ENCODE results near the gene ACYP1. TPM values are rescaled to one million over a fixed set of nuclear protein-coding genes. Genes with fewer than 3 reads are reported as not detected.

The ACYP1 gene
- total and polyA plus RNA-seq, 2 of the 13 experiments (the other 11 are each of a cell fraction or from before 2014, with no cell fraction given): 9.7 to 22.4 TPM

DNA sequence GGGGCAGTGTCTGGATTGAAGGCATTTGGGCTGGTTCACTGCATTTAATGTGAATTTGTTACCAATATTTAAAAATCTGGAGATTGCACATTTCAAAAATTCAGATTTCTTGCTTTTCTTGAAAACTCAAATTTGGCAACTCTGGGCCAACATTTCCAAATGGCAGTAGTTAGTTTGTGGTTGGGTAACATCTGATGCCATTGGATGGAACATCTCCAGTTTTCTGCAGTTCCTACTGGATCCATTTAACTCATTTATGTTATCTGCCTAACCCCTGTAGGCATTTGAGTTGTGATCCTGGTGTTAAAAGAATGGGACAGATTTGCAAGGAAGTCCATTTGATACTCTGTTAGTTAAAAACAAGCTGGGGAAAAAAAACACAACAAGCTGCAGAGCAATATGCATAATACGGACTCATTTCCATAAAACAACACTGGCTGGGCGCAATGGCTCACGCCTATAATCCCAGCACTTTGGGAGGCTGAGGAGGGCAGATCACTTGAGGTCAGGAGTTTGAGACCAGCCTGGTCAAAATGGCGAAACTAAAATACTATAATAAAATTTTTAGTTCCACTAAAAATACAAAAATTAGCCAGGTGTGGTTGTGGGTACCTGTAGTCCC is 53.2 kb downstream of the ACYP1 start (continued):
- TF ChIP-seq, protein P1, sequence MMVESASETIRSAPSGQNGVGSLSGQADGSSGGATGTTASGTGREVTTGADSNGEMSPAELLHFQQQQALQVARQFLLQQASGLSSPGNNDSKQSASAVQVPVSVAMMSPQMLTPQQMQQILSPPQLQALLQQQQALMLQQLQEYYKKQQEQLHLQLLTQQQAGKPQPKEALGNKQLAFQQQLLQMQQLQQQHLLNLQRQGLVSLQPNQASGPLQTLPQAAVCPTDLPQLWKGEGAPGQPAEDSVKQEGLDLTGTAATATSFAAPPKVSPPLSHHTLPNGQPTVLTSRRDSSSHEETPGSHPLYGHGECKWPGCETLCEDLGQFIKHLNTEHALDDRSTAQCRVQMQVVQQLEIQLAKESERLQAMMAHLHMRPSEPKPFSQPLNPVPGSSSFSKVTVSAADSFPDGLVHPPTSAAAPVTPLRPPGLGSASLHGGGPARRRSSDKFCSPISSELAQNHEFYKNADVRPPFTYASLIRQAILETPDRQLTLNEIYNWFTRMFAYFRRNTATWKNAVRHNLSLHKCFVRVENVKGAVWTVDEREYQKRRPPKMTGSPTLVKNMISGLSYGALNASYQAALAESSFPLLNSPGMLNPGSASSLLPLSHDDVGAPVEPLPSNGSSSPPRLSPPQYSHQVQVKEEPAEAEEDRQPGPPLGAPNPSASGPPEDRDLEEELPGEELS (CRISPR knock-in tag; IDR thresholded peaks at IDR 0.05): no peak
- TF ChIP-seq, protein P2, sequence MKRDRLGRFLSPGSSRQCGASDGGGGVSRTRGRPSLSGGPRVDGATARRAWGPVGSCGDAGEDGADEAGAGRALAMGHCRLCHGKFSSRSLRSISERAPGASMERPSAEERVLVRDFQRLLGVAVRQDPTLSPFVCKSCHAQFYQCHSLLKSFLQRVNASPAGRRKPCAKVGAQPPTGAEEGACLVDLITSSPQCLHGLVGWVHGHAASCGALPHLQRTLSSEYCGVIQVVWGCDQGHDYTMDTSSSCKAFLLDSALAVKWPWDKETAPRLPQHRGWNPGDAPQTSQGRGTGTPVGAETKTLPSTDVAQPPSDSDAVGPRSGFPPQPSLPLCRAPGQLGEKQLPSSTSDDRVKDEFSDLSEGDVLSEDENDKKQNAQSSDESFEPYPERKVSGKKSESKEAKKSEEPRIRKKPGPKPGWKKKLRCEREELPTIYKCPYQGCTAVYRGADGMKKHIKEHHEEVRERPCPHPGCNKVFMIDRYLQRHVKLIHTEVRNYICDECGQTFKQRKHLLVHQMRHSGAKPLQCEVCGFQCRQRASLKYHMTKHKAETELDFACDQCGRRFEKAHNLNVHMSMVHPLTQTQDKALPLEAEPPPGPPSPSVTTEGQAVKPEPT (CRISPR knock-in tag; IDR thresholded peaks at IDR 0.05; ENCODE audit: low read depth): no peak

DNA sequence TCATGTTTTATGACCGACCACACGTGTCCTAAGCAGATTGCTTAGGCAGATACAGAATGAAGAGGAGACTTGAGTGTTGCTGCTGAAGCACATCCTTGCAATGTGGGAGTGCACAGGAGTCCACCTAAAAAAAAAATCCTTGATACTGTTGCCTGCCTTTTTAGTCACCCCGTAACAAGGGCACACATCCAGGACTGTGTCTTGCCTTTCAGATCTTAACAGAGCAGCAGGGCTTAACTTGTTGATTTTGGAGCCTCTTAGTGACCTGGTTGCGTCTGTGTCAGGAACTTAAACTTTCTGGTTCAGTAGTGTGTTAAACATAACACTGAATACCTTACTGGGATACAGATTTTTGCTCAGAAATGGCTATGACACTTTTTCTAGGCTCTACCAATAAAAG is 54.6 kb downstream of the ACYP1 start:
- Histone ChIP-seq H3K9me3 (ENCODE audit: low read length) (no peaks in the 10 kb centered on the region), H3K4me3 (replicated peaks in 1 of 3; ENCODE audit: insufficient read depth in 1 of 3, low read depth in 2 of 3, low read length in 3 of 3) (no peak overlapping the region), H3K9ac (ENCODE audit: insufficient read depth, low read depth, low read length) (no peak overlapping the region), H3K4me2 (ENCODE audit: low read depth, low read length) (no peak overlapping the region), H4K20me1 (ENCODE audit: insufficient read depth, low read length) (no peaks in the 10 kb centered on the region), H3K79me2 (ENCODE audit: insufficient read depth, low read length) (peaks cover under 1% of the 10 kb centered on the region), H3K27me3 (ENCODE audit: control insufficient read depth in 1 of 2, insufficient read depth in 2 of 2, low read length in 2 of 2) (no peaks in the 10 kb centered on the region), H2AFZ (ENCODE audit: low read length) (no peak overlapping the region), H3K4me1 (ENCODE audit: insufficient read depth, low read length) (peaks cover 3% of the 10 kb centered on the region), H3K27ac (ENCODE audit: extremely low read length, insufficient read depth, low read length) (no peak overlapping the region), H3K36me3 (replicated peaks in 1 of 2; ENCODE audit: control insufficient read depth in 1 of 2, insufficient read depth in 2 of 2, low read length in 2 of 2) (peaks cover 9 to 53% of the 10 kb centered on the region in 2 experiments; a peak in 4 of 5 replicates)
- intact Hi-C loops (cut with micrococcal nuclease; ENCODE audit: unreplicated experiment) (loop anchor here (10.0 kb wide), 1 partner anchor 56 kb away; the partner anchor contains the start of genes ACYP1 and ZC2HC1C), in situ Hi-C loops (cut with HindIII; ENCODE audit: extremely low pct_ligation_motif_present, low pct_unique_long_range_greater_than_20kb) (no loop called here)
- WGBS (ENCODE audit: low lambda C conversion rate): 98% methylated on average over 4 of the region's 4 CpGs
- no peak for ATAC-seq
- no TSS peak for BruUV-seq (replicated peaks)
- CTCF ChIA-PET (ENCODE audit: low intra/inter-chr PET ratio, low total read pairs): no interaction called here
- POLR2A ChIA-PET: interaction anchor here (0.9 kb wide), 1 partner anchor 54 kb away, joined by 4 read pairs; the partner anchor contains the start of gene PGF
- DNase-seq (ENCODE audit: low spot score): no peak
- no peak for FAIRE-seq
- no peak for TF ChIP-seq ZNF557 (CRISPR knock-in tag; IDR thresholded peaks at IDR 0.05)
- TF ChIP-seq, protein P3, sequence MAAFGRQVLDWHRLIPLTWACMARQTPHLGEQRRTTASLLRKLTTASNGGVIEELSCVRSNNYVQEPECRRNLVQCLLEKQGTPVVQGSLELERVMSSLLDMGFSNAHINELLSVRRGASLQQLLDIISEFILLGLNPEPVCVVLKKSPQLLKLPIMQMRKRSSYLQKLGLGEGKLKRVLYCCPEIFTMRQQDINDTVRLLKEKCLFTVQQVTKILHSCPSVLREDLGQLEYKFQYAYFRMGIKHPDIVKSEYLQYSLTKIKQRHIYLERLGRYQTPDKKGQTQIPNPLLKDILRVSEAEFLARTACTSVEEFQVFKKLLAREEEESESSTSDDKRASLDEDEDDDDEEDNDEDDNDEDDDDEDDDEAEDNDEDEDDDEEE (CRISPR knock-in tag; IDR thresholded peaks at IDR 0.05): no peak
- TF ChIP-seq ZNF543 (CRISPR knock-in tag; IDR thresholded peaks at IDR 0.05): no peak
- no peak for TF ChIP-seq ZNF589 (CRISPR knock-in tag; conservative IDR thresholded peaks at IDR 0.05)
- no peak for TF ChIP-seq KDM4B (CRISPR knock-in tag; IDR thresholded peaks at IDR 0.05)
- TF ChIP-seq, protein P4, sequence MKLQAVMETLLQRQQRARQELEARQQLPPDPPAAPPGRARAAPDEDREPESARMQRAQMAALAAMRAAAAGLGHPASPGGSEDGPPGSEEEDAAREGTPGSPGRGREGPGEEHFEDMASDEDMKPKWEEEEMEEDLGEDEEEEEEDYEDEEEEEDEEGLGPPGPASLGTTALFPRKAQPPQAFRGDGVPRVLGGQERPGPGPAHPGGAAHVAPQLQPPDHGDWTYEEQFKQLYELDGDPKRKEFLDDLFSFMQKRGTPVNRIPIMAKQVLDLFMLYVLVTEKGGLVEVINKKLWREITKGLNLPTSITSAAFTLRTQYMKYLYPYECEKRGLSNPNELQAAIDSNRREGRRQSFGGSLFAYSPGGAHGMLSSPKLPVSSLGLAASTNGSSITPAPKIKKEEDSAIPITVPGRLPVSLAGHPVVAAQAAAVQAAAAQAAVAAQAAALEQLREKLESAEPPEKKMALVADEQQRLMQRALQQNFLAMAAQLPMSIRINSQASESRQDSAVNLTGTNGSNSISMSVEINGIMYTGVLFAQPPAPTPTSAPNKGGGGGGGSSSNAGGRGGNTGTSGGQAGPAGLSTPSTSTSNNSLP (IDR thresholded peaks at IDR 0.05; ENCODE audit: low read depth, low read length): no peak
- TF ChIP-seq, protein P5, sequence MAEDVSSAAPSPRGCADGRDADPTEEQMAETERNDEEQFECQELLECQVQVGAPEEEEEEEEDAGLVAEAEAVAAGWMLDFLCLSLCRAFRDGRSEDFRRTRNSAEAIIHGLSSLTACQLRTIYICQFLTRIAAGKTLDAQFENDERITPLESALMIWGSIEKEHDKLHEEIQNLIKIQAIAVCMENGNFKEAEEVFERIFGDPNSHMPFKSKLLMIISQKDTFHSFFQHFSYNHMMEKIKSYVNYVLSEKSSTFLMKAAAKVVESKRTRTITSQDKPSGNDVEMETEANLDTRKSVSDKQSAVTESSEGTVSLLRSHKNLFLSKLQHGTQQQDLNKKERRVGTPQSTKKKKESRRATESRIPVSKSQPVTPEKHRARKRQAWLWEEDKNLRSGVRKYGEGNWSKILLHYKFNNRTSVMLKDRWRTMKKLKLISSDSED (CRISPR knock-in tag; IDR thresholded peaks at IDR 0.05): no peak
- no peak for TF ChIP-seq PHF21A (CRISPR knock-in tag; IDR thresholded peaks at IDR 0.05)
- TF ChIP-seq, protein P6, sequence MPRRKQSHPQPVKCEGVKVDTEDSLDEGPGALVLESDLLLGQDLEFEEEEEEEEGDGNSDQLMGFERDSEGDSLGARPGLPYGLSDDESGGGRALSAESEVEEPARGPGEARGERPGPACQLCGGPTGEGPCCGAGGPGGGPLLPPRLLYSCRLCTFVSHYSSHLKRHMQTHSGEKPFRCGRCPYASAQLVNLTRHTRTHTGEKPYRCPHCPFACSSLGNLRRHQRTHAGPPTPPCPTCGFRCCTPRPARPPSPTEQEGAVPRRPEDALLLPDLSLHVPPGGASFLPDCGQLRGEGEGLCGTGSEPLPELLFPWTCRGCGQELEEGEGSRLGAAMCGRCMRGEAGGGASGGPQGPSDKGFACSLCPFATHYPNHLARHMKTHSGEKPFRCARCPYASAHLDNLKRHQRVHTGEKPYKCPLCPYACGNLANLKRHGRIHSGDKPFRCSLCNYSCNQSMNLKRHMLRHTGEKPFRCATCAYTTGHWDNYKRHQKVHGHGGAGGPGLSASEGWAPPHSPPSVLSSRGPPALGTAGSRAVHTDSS (CRISPR knock-in tag; conservative IDR thresholded peaks at IDR 0.05): no peak
- no peak for TF ChIP-seq FOSL1 (CRISPR knock-in tag; IDR thresholded peaks at IDR 0.05; ENCODE audit: borderline replicate concordance)

All from HepG2 (cell line).